ENCODE results near the gene DGKK.
"Not testable (repeated sequence)": the region's sequence is repeated elsewhere in the genome, so short reads cannot be mapped to it uniquely, and the experiment has no call there.

Gene DGKK

GRCh38 chrX:50386520-50386919, 84.1 kb downstream of the DGKK start:
- TF ChIP-seq CTCF (conservative IDR thresholded peaks at IDR 0.05), result no peak
- no peak for TF ChIP-seq ZFX (IDR thresholded peaks at IDR 0.05)
- H3K27ac ChIP-seq, result no peak overlapping the region

- no peak overlapping the region for H3K27ac ChIP-seq
- no peak for TF ChIP-seq CTCF (conservative IDR thresholded peaks at IDR 0.05)
- TF ChIP-seq ZFX (IDR thresholded peaks at IDR 0.05), result no peak
These were observed 88.8 kb downstream of the DGKK start for GRCh38 chrX:50381729-50382415.

GRCh38 chrX:50375481-50376267, 95.0 kb downstream of the DGKK start:
- H3K27ac ChIP-seq, result peak overlapping the region; percentile 38; the same call in 1 of the 2 replicates
- TF ChIP-seq ZFX (IDR thresholded peaks at IDR 0.05) (no peak), CTCF (conservative IDR thresholded peaks at IDR 0.05) (no peak)

- no peak for TF ChIP-seq CTCF (conservative IDR thresholded peaks at IDR 0.05)
- TF ChIP-seq ZFX (IDR thresholded peaks at IDR 0.05), result no peak
- H3K27ac ChIP-seq, result no peak overlapping the region
These were observed 97.7 kb downstream of the DGKK start for GRCh38 chrX:50372966-50373365.

- TF ChIP-seq CTCF (conservative IDR thresholded peaks at IDR 0.05) (no peak), ZFX (IDR thresholded peaks at IDR 0.05) (no peak)
- no peak overlapping the region for H3K27ac ChIP-seq
These were observed 126.7 kb downstream of the DGKK start for GRCh38 chrX:50343917-50344316.

GRCh38 chrX:50333308-50333707, 137.3 kb downstream of the DGKK start:
- TF ChIP-seq CTCF (conservative IDR thresholded peaks at IDR 0.05) (no peak), ZFX (IDR thresholded peaks at IDR 0.05) (no peak)
- no peak overlapping the region for H3K27ac ChIP-seq

- TF ChIP-seq CTCF (conservative IDR thresholded peaks at IDR 0.05), result peak; percentile 28
- not testable (repeated sequence) for H3K27ac ChIP-seq
These were observed 138.0 kb downstream of the DGKK start for GRCh38 chrX:50332668-50333067.
